GM19455 (cell line): ENCODE data around the gene TBC1D10B.

Experiments
- ATAC-seq: cut with Tn5 transposase; IDR thresholded peaks from one replicate; pipeline ENCODE4 v1.9.1; 2021; ENCODE audit not compliant: unreplicated experiment

The TBC1D10B gene

GRCh38 chr16:30376461-30376902, 6.2 kb upstream of the TBC1D10B start:
- no peak for ATAC-seq

- ATAC-seq = no peak
Measured at GRCh38 chr16:30375864-30376263, 5.6 kb upstream of the TBC1D10B start.

GRCh38 chr16:30374538-30374937, 4.2 kb upstream of the TBC1D10B start, which contains the start of gene MYL11:
TSS of gene MYL11 (plus strand) at chr16:30374802. CDS start at chr16:30374858, 56 bp downstream.
- ATAC-seq = no peak

GRCh38 chr16:30372725-30373124, 2.4 kb upstream of the TBC1D10B start:
- ATAC-seq = no peak

GRCh38 chr16:30372038-30372712, 1.9 kb upstream of the TBC1D10B start:
- no peak for ATAC-seq

GRCh38 chr16:30371248-30371816, 1.0 kb upstream of the TBC1D10B start:
- ATAC-seq = no peak

GRCh38 chr16:30369938-30370455, 297 bp downstream of the TBC1D10B start:
- ATAC-seq = peak; percentile 7

GRCh38 chr16:30369091-30369937, 980 bp downstream of the TBC1D10B start:
- no peak for ATAC-seq

GRCh38 chr16:30368792-30369090, 1.6 kb downstream of the TBC1D10B start:
- ATAC-seq = no peak

GRCh38 chr16:30368122-30368791, 2.0 kb downstream of the TBC1D10B start:
- ATAC-seq = no peak

- ATAC-seq = no peak
Measured at GRCh38 chr16:30367349-30368009, 2.8 kb downstream of the TBC1D10B start.

- no peak for ATAC-seq
Measured at GRCh38 chr16:30366511-30366910, 3.8 kb downstream of the TBC1D10B start.

GRCh38 chr16:30365200-30365599, 5.1 kb downstream of the TBC1D10B start:
- no peak for ATAC-seq

- ATAC-seq = no peak
Measured at GRCh38 chr16:30361180-30361579, 9.1 kb downstream of the TBC1D10B start.

GRCh38 chr16:30359871-30360170, 10.5 kb downstream of the TBC1D10B start:
- ATAC-seq = no peak

GRCh38 chr16:30358990-30359870, 11.1 kb downstream of the TBC1D10B start:
- no peak for ATAC-seq

GRCh38 chr16:30358577-30358936, 11.7 kb downstream of the TBC1D10B start:
- ATAC-seq = no peak

GRCh38 chr16:30357715-30358576, 12.3 kb downstream of the TBC1D10B start:
- ATAC-seq = no peak

- no peak for ATAC-seq
Measured at GRCh38 chr16:30357085-30357714, 13.1 kb downstream of the TBC1D10B start.
